Thoracic aorta endothelial cell (primary cell): ENCODE data around the gene MTF1. TPM values are rescaled to one million over a fixed set of nuclear protein-coding genes. Genes with fewer than 3 reads are reported as not detected.

Source experiments
- small RNA-seq: library from RNA; depleted of rRNA; stranded (forward); fragments of <200 nt; gene quantifications from one replicate; pipeline ENCODE3, GENCODE V24; 2012
- total RNA-seq: library from RNA; depleted of rRNA; stranded (reverse); fragments of >200 nt; gene quantifications from 2 replicates; pipeline ENCODE4 v1.2.3, GENCODE V29; 2012

MTF1 gene
- total RNA-seq, result 4.5 and 4.7 TPM in 2 replicates

GRCh38 chr1:37859507-37860345, at the start of gene MTF1:
Gene MTF1 (minus strand): TSS chr1:37859592. CDS start chr1:37857658, 1,934 bp downstream.

DNA sequence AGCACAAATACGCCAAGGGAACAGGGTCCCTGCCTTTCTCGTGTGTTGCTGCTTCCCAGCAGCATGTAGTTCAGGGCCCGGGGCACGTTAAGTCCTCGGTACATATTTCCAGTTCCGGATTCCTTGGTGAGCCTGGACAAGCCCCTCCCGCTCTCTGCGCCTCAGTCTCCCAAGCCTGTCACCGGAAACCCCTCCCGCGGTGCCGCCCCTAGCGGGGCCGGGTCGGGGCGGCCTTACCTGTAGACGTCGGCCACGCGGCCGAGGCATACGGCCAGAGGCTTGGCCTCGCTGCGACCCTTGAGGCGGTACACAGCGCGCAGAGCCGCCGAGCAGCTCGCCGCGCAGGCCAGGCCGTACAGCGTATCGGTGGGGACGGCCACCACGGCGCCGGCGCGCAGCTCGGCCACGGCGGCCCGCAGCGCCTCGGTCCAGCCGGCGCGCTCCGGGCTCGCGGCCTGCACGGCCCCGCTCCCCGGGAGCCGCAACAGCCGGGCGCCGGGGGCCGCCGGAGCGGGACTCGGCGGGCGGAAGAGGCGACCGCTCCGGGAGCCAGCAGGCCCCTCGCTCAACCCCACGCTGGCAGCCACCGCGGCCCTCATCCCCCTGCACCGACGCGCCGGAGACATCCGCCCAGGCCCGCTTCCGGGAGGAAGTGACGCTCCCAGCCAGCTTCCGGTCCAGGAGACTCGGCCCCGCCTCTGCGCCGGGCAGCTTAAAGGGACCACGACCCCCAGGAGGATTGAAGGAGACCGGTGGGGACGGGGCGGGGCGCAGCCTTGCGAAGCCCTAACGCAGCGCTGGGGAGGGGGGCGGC, 51.6 kb downstream of the MTF1 start, which contains the start of the genes C1orf122 and YRDC:
Gene C1orf122 (plus strand): TSS at position 236 of the 814 bp plus-strand sequence. CDS start 615 bp downstream, outside the sequence.
Gene YRDC (minus strand): TSS at position 654 of the 814 bp plus-strand sequence. CDS start 28 bp downstream, at position 626.

DNA sequence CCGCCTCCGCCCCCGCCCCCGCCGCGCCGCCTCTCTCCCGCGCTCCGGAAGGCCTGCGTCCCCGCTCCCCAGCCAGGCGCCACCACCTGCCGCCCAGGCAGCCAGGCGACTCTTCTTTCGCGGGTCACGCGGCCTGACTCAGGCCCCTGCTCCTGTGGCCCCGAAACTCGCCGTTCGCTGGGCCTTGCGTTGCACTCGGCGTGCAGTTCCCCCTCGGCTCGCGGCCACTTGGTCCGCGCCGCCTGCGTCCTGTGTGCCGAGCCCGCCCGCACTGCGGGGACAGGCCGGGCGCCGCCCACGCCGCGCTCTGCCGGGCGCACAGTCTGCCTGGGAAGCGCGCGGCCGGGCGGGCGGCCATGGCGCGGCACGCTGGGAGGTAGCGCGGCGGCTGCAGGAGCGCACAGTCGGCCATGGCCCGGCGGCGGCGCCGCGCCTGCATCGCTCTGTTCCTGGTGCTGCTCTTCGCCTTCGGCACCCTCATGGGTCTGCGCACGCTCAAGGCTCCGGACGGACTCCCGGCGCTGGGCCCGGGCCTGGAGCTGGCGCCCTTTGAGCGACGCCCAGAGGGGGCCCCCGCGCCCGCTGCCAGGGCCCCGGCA, 65.5 kb downstream of the MTF1 start, which contains the start of gene MANEAL:
Gene MANEAL (plus strand): TSS at position 75 of the 599 bp plus-strand sequence. CDS start 336 bp downstream, at position 411.

GRCh38 chr1:37764888-37765441, 94.4 kb downstream of the MTF1 start, which contains the start of gene EPHA10:
Gene EPHA10 (minus strand): TSS chr1:37765120. CDS start chr1:37765066, 54 bp downstream.

Small RNA genes within 50 kb of the gene (small RNA-seq; reads per million reads assigned to genes)
- gene RF00092, result not detected
- gene RNU6-584P, result not detected

Other genes with a start within 250 kb of the MTF1 start
- not detected in 2 replicates for gene RSPO1, start 224.7 kb downstream of the MTF1 start, total RNA-seq
- 21.3 and 31.5 TPM in 2 replicates for gene CDCA8, start 167.1 kb downstream of the MTF1 start, total RNA-seq
- gene EPHA10, start 94.5 kb downstream of the MTF1 start, total RNA-seq, result not detected in 2 replicates
- gene MANEAL, start 65.7 kb downstream of the MTF1 start, total RNA-seq, result 0.43 and 0.93 TPM in 2 replicates
- 12.9 and 14.0 TPM in 2 replicates for gene C1orf122, start 51.8 kb downstream of the MTF1 start, total RNA-seq
- gene YRDC, start 51.4 kb downstream of the MTF1 start, total RNA-seq, result 17.8 and 20.2 TPM in 2 replicates
- gene INPP5B, start 87.5 kb upstream of the MTF1 start, total RNA-seq, result 20.3 and 22.3 TPM in 2 replicates
- gene SF3A3, start 130.4 kb upstream of the MTF1 start, total RNA-seq, result 142 and 178 TPM in 2 replicates
- 27.7 and 30.7 TPM in 2 replicates for gene FHL3, start 145.9 kb upstream of the MTF1 start, total RNA-seq
- gene UTP11, start 153.1 kb upstream of the MTF1 start, total RNA-seq, result 76.6 and 88.4 TPM in 2 replicates
- not detected in 2 replicates for gene POU3F1, start 187.2 kb upstream of the MTF1 start, total RNA-seq